HG03108 (cell line): ENCODE measurements around the gene DLX5.

Source experiments
- ATAC-seq: cut with Tn5 transposase; IDR thresholded peaks from one replicate; pipeline ENCODE4 v1.9.1; 2021; ENCODE audit warnings: moderate library complexity; ENCODE audit not compliant: unreplicated experiment

DLX5 gene

DNA sequence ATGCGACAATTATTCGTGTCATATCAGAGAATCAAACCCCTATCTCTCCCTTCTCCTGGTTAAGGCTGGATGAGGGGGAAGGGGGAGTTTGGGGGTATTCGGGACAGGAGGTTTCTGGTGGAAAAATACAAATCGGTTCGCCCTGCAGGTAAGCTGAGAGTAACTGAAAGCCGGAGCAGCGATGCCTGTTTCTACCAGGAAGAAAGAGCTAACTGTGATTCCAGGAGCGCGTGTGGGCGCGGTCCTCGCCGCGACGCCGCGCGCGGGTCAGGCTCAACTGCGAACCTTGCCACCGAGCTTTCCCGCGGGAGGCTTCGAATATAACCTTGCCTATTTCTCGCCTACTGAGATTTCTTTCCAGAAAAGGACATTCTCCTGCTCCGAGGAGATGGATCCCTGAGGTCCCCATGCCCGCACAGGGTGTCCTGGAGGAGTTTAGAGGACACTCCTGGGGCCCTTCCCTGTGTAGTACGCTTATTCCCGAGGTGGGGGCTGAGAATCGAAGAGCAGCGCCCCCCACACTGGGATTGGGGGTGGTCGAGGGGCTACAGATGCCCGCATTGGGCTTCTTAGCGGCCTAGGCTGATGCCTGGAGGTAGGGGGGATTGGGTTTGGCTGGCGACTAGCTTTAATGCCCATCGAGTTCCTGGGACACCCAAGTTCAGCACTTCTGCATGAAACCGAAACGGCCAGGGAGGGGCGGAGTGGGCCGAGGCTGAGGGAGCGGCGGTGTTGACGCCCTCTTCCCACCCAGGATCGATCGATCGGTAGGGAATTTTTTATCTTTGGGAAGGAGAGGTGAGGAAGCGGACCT, 32.2 kb downstream of the DLX5 start:
- no peak for ATAC-seq

DNA sequence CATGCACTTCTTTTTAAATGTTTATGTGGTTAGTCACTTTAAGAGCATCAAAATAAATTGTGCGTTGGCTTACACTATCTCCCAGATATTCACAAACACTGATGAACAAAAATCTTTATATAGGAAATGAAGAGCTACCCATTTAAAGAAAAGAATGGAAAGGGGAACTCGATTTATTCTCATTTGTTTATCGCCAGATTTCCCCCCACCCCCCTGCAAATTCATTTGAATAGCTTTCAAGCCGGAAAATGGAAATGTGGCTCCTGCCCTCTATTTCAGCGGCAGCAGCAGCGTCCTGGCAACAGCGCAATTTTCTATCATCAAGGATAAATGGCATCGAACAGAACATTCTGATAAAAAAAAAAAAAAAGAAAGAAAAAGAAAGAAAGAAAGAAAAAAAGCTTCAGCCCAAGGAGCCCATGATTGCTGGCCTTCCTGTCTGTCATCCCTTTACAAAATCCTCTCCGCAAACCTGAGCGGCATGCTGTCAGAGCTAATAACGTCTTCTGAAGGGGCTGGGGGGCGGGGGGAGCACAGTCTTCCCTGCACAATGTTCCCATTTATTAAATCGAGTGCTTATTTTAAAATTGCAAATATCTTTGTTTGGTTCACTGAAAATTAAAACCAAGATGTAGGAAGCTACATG, 33.0 kb downstream of the DLX5 start:
- no peak for ATAC-seq

DNA sequence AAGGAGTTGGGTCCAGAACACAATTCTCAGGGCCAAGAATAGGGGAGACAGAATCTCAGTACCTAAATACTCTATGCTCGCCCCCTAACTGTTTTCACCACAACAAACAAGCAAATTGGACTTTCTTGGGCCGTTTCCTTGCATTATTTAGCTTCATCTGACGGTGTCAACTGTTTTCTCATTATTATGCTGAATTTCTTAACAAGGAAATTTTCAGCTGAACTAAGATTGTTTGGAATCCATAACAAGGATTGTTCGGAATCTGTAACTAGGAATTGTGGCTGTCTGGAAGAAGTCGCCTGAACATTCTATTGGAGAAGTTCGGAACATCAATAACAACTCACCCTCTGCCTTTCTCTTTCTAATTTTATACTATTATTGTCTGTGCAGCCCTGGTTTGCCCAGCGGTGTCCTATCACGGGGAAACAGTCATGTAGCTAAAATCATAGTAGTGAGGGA, 34.7 kb downstream of the DLX5 start:
- no peak for ATAC-seq

DNA sequence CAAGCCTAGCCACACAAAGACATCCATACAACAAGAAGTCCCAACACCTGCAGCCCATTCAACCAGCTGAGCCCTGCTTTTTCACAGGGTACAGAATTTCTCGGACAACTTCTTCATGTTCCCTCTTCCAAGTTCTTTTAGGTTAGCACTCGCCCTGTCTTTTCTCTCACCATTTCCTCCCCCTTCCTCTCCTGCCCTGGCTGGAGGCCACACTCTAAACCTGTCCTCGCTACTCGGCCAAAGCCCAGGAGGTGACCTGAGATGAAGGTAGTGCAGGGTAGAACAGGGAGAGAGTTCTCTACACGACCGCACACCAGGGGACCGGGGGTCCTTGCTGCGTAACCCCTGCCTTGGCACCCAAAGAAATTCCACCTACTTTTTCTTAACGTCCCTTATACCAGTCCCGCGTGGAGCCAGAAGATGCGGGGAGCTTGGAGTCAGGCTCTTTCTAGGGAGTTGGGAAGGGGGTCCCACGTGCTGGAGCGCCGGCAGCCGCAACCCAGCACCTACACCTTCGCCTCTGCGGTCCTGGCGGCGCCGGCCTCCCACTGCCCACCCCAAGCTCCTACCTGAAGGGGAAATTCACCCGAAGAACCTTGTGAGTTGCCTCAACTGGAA, 35.3 kb downstream of the DLX5 start:
- no peak for ATAC-seq

DNA sequence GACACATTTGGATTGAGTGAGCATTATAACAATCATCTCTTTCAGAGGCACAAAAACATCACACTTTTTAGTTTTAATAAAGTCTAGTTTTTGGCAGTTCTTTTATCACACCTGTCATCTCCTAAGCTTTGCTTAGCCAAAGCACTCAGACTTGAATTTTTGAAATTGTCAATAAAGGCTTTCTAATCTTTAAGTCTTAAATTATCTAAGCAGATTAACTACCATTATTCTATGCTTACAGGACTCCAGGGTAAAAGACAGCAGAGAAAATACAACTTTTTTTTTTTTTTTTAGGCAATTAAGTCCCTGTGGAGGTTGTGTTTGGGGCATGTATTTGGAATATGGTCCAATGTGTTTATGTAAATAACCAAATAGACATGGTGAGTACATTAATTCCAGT, 36.9 kb downstream of the DLX5 start:
- ATAC-seq = no peak

DNA sequence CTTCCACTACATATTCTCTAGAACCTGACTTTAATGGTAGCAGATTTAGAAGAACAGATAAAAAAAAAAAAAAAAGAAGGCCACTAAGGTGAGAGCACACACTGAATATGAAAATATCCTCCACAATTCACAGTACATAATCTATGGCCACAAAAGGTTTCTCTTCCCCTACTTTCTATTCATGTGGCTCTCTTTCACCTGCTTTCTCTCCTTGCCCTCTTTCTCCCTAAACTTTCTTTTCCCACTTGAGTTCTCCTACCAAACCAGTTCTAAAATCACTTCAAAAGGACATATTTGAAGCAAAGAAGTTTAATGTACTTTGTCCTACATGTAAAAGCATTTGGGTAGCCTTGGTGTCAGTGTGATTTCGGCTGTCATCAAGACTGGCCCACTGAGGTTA, 37.7 kb downstream of the DLX5 start:
- no peak for ATAC-seq

DNA sequence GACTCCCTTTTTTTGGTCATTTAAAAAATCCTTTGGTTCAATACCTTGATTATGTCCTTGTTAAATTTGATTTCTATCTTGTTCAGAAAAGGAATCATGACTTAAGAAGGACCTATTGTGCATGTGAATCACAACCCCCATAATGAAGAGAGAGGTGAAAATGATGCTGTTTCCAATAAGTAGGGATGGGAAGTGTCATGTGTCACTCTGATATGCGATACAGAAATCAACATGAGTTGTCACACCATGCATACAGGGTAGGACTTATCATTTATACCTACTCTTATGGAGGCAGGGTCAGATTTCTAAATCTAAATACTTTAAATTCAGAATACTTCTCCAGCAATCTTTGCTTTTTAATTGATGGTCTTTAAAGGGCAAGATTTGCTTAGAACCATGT, 38.6 kb downstream of the DLX5 start:
- ATAC-seq = no peak

DNA sequence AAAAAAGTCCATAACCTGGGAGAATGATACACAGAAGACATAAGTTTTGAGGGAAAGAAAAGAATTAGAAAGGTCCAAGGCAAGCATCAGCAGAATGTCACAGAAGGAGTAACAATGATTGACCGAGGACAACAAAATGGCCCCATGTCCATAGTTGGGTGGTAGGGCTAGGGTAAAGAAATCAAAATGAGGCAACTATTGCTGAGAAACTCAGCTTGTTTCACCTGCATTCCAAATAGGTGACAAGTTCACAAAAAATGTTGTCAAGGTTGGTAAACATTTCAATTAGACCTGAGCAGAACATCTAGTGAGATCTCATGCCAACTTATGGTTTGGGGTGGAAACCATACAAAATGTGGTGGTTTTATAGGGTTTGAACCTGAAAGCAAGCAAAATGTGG, 42.0 kb downstream of the DLX5 start:
- ATAC-seq = no peak

DNA sequence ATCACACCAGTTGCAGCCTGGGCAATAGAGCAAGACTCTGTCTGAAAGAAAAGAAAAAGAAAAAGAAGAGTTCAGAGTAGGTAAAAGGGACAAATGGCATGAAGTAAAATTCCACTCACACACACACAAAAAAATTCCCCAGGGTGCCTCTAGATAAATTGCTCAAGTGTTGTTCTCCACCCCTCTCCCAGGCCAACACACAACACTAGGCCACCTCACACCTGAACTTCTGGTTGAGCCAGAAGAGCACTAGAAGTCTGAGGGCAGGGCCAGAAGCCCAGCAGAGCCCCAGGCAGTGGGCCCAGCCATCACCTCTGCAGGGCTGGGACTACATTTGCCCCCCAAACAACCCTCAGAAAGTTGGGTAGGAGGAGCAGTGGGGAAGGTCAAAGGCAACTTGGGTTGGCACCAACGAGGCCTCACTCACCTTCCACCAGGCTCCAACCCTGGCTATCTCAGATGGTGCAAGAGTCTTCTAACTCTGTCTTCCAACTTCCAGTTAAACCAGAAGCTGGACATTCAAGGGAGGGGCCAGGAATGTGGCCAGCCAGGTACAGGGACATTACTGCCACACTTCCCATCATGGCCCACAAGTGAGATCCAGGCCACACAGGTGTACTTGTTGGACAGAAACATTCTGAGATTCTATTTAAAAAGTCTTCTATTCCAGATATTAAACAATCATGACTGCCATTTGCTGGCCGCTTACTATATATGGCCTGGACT, 44.9 kb downstream of the DLX5 start:
- ATAC-seq = no peak

DNA sequence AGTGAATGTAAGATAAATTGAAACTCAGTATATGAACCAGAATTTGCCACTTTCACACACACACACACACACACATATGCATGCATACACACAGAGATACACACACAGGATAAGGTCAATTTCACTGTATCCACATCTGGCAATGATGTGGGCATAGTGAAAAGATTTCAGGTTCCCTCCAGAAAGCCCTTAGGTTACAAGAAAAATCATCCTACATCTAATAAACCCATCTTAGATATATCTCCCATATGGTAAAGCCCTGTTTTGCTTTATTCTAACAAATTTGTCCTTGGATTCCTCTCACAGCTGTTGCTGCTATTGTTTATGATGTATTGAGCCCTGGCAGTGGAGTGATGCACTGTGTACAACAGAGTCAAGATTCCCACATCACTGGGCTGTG, 47.2 kb downstream of the DLX5 start:
- ATAC-seq = no peak

DNA sequence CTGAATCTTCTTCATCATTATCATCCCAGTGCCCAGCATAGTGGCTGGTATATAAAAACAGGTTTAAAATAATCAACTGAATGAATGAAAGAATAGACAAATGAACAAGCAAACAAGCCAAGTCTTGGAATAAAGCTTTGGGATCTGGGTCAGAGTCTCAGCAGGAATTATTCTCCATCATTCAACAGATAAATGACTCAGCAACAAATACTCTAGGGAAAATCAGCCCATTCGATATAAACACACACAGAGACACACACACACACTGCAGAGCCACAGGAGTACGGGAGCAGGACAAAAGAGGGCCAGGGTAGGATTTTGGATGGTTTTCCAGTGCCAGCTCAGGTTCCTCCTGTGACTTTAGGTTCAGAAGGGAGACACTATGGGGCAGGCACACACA, 48.5 kb downstream of the DLX5 start:
- no peak for ATAC-seq

DNA sequence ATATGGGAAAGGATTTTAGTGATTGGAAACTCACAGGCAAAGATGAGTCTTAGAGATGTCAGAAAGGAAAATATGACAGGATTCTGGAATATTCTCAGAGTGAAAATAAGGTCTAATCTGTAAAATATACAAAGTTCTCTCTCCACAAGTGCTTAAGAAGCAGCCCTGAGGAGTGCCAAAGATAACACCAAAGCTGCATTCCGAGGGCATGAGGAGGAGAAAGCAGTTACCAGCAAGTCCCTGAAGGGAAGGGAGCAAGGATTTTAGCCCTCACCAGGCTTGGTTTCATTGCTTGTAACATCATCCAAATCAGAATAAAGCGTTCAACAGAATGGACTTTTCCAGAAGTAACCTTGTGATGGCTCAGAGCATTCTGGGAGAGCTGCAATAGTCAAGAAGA, 50.6 kb downstream of the DLX5 start:
- no peak for ATAC-seq

DNA sequence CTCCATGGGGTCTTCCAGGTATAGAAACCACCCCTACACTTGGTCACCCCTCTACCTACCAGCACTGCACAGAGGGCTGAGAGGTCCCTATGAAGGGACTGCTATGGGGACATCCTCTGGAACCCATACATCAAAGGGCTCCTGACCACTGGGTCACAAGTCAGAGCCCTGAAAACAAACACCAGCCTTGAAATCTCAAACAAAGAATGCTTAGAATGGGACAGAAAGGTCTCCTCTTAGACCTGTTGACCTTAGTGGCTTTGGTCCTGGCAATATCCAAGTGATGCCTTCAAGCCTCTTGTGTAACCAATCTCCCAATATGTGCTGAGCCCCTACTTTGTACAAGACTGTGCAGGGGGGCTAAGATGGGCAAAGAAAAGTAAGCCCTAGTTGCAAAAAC, 53.9 kb downstream of the DLX5 start:
- no peak for ATAC-seq
